NCI-H446 (cell line): Measurements from ENCODE around the gene F10.

Experiments used
- DNase-seq, 2 experiments: peaks; one replicate each; lab custom pipeline; 2025; lab: John Stamatoyannopoulos, UW

Gene F10

DNA sequence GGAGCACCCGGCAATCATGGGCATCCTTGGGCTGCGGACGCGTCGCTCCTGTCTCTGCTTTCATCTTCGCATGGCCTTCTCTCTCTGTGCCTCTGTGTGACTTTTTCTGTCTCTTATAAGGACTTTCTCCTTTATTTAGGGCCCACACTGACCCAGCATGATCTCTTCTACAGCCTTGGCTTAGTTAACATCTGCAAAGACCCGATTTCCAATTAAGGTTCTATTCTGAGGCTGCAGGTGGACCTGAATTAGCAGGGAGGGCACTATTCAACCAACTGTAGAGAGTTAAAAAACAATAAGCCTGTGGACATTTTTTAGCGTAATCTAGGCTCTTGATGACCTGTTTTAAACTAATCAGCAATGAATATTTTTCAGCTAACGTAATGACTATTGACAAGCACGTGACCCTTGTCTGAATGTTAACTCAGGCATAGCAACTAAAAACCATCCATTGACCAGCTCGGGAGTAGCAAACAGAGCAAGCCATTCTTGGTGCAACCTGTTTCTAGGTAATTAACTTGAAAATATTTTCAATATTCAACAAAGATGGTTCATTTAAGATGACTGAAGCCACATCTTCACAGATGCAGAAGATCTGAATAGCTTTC lies 15.2 kb downstream of the F10 start:
- no peak for DNase-seq

DNA sequence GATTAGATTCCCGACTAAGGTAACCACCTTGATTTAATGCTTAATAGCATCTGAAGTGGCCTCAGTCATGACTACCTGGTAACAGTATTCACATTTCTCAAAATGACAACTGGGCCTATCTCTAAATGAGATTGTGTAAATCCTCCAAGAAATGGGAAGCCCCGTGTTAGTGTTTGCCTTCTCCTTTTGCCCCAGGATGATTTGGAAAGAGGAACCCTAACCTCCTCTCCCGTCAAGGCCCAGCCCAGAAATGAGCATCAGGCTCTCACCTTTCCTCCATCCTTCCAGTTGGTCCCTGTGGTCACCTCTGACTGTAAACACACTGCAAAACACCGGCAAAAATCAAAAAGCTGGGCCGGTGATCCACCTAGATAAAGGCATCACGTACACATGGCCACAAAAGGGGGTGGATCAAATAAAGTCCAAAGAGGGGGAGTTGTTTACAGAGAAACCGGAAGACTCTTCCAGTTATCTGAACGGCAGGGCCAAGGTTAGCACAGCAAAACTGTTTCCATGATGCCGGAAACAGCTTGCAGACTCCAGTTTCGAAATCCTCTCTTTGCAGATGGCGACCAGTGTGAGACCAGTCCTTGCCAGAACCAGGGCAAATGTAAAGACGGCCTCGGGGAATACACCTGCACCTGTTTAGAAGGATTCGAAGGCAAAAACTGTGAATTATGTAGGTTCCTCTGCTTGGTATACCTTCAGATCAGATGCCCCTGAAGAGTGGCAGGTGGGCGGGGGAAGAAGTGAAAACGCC lies 16.4 kb downstream of the F10 start:
- no peak for DNase-seq

GRCh38 chr13:113139577-113139976 lies 17.0 kb downstream of the F10 start:
- DNase-seq: no peak

DNA sequence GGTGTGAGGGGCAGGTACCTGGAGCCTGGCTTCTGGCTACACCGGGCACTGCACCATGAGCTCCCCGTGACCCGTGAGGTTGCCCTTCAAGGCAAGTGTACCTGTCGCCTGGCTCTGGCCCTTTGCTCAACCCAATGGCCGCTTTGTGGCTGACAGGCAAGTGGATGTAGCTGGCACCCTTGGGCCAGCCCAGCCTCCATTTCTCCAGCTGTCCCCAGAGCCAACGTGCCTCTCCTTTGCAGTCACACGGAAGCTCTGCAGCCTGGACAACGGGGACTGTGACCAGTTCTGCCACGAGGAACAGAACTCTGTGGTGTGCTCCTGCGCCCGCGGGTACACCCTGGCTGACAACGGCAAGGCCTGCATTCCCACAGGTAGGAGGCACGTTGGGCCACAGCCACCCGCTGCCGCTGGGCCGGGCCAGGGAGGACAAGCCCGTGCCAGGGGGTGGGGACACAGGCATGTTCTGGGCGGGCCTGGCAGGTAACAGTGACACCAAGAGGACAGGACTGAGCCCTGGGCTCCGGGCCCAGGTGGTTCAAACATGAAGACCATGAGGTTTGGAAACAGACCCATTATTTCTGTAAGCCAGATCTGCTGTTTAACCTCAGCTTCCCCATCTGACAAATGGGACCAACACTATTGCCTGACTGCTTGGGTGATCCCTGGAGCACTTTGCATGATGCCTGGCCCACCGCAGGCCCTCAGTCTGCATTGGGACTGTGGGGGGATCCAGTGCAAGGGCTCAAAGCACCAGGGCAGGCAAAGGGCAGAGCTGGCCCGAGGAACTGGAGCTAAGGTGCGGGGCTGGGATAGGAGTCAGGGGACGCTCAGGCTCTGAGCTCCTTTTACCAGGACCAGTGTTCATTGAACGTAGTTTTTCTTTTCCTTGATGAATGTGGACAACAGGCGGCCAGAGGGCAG lies 18.3 kb downstream of the F10 start:
- DNase-seq: no peak

- no peak for DNase-seq
Measured at GRCh38 chr13:113141601-113141970, 19.0 kb downstream of the F10 start.

- DNase-seq: no peak
Measured at GRCh38 chr13:113142876-113143275, 20.3 kb downstream of the F10 start.

DNA sequence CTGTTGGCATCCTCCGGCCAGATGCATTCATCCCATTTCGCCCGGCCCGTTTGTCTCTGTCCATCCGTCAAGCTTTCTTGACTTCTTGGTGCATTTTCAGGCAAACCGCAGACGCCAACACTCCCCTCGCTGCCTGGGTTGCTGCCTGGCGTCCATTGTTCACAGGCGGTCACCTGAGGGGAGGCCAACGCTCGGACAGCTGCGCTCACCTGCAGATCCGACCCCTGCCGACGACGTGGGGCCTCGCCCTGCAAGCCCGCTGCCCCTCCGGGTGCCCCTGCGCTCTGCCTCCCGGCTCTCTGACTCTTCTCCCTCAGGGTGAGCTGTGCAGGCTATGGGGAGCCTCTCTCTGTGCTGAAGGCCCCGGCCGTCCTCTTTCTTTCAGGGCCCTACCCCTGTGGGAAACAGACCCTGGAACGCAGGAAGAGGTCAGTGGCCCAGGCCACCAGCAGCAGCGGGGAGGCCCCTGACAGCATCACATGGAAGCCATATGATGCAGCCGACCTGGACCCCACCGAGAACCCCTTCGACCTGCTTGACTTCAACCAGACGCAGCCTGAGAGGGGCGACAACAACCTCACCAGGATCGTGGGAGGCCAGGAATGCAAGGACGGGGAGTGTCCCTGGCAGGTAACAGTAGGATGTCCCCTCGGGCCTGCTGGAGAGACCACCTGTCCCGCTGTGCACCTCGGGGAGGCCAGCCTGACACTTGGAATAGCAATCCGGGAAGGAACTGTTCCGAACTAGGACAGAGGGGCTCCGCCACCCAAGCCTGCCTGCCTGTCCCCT lies 21.1 kb downstream of the F10 start:
- DNase-seq: no peak

DNA sequence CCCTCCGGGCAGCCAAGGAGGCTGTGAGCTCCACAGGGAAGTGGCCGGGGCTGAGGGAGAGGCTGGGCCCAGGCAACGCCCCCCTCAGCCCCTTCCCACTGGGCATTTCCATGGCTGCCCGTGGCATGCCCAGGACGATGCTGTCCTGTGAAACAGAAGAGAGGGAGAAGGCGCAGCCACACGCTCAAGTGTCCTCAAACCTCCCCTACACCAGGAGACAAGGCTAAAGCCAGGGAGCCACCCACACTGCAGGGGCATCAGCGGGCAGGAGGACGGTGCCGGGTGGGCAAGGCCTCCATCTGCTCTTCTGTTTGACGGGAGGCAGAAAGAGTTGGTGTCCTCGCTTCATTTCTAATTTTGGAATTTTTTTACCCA lies 21.6 kb downstream of the F10 start:
- DNase-seq: no peak

DNA sequence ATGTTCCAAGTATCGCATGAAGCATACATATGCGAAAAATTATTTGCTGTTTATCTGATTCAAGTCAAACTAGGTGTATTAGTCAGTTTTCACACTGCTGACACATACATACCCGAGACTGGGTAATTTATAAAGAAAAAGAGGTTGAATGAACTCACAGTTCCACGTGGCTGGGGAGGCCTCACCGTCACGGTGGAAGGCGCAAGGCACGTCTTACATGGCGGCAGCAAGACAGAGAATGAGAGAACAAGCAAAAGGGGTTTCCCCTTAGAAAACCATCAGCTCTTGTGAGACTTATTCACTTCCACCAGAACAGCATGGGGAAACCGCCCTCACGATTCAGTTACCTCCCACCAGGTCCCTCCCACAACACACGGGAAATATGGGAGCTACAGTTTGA lies 22.9 kb downstream of the F10 start:
- DNase-seq: no peak

DNA sequence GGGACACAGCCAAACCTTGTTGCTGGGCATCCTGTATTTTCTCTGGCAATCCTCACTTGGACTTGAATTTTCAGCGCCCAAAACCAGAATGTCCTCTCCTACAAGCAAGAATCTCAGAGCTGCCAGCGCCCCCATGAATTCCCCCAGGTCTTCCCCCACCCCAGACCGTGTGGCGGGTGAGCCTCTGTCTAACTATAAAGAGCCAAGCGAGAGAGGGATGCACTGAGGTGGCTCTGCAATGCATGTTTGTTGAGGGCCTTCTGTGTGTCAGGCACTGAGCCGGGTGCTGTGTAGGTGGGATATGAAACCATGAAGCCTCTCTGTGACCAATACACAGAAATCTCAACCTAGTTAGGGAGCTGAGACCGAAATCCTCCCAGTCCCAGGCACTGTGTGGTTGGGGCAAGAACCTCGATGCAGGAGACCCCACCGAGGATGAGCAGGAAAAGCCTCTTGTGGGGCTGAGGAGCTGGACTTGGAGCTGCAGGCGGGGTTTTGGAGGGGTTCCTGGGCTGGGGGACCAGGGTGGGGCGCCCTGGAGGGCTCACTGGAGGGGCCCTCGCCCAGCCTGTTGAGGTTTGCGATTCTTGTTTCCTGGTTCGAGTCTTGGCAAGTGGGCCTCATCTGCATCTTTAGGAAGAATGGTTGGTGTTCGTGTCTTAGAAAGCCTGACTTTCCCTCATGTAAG lies 23.5 kb downstream of the F10 start:
- no peak for DNase-seq

- no peak for DNase-seq
Measured at GRCh38 chr13:113146750-113147149, 24.2 kb downstream of the F10 start.

GRCh38 chr13:113147206-113147605 lies 24.6 kb downstream of the F10 start:
- DNase-seq: no peak

DNA sequence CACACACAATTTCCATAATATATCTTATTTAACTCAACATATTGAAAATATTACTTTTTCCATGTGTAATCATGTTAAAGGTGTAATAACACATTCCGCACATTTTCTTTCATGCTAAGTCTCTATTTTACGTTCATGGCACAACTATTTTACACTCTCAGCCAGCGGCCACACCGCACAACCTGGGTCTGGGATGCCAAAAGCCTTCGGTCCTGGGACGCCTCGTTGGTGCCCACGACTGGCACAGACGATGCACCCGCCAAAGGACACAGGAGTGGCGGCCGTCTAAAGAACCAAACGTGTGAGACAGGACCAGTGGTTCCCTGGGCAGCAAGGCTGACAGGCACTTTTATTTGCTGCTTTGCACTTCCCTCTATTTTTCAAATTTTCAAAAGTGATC lies 25.8 kb downstream of the F10 start:
- no peak for DNase-seq

- no peak for DNase-seq
Measured at GRCh38 chr13:113148940-113149503, 26.4 kb downstream of the F10 start.

DNA sequence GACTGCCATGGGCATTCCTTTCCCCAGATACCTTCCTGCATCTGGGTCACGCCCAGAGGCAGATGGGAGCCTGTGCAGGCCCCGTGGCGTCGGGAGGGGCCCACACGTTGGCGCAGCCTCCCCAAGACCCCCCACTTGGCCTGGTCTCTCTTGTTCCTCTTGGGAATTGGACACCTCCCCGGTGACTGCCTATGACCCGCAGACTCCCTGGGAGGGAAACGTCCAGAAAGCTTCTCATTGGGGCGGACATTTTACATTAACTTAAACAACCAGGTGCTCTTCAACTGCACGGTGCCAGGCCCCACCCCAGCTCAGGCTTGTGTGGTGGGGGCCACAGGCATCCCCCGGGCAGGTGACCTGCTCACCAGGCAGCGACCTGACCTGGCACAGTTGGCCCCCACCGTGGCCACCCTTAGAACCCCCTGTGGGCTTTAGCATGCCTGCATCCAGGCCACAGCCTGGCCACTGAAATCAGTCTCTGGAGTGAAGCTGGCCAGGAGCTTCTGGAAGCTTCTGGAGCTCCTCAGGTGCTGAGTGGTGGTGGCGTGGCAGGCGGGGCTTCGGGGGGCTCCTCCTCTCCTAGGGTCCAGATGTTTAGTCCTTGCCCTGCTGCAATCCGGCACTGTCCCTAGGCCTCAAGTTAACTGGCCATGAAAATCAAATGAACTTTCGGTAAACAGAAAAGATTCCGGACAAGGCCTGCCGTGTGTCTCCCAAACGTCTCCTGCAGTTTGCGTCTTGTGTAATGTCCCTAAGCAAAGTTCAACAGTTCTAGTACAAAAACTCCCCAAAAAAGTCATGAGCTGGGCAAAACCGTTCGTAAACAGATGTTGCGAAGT lies 27.3 kb downstream of the F10 start:
- no peak for DNase-seq

DNA sequence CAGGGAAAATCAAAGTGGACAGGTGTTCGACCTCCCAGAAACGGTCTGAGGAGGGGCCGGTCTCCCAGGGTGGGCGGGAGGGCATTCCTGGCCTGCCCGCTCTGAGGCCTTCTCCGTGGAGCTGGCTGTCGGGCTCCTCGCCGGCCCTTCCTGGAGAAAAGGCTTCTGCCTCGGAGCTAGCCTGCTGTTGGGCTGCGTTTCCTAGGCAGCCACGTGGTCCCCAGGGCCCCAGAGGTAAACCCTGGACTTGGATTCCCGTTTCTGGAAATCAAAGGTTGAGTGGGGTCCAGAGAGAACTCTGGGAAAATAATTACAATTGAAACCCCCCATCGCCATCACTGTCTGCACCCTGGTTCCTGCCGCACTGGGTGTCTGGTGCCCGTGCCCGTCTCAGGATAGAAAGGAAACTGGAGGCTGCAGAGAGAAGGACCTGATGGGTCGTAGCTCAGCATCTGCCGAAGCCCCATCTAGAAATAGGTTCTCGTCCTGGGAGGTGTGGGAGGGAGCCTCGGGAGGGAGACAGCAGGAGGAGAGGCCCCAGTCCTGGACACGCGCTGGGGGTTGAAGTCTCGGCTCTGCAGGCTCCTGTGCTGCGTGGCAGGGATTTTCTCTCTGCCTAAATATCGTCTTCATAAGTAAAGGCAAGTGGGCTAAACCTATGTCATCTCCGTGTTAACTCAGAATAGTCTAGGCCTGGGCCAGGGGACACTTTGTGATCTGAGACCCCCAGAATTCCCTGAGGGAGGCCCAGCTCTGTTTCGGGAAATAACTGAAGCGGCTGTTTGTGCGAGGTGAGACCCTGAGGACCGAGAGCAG lies 28.2 kb downstream of the F10 start:
- no peak for DNase-seq

GRCh38 chr13:113151745-113152690 lies 29.4 kb downstream of the F10 start:
- DNase-seq: no peak

DNA sequence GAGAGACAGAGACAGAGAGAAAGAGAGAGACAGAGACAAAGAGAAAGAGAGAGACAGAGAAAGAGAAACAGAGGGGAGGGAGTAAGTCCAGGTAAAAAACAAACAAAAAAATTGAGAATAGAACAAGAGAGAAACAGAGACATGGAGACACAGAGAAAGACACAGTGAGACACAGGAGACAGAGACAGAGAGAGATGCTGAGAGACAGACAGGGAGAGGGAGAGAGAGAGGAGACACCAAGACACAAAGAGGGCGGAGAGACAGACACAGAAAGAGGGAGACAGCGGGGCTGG lies 30.0 kb downstream of the F10 start:
- no peak for DNase-seq
